Right ventricle myocardium inferior (tissue), 1 donor: ENCODE results near the gene LSM14A. TPM values are rescaled to one million over a fixed set of nuclear protein-coding genes. Genes with fewer than 3 reads are reported as not detected.

ENCODE experiments used
- ATAC-seq: fragments of 200-7000 bp; cut with Tn5 transposase; one replicate; pipeline ENCODE4 v1.9.1; 2020; ENCODE audit warnings: mild to moderate bottlenecking, moderate library complexity
- DNase-seq: peaks from one replicate; pipeline ENCODE4 v3.0.0; 2021; ENCODE audit errors: missing footprints
- intact Hi-C: fragments of 100-400 bp; cut with DNase I; formaldehyde crosslinking; loops from one replicate; pipeline ENCODE4 v1.11.0; 2022
- total RNA-seq: library from RNA; stranded (reverse); fragmentation: NEBNext Ultra II Directional; extraction: Animal tissue kit (Norgen Biotek cat#: 25700); gene quantifications from one replicate; pipeline ENCODE4 v1.2.1, GENCODE V29; 2021
- donor health status: DM: no; HTN: yes; CAD: no; lungs with severe emphysema.

LSM14A gene
- total RNA-seq, 1 donor from 2014 or later = 70.6 TPM

DNA sequence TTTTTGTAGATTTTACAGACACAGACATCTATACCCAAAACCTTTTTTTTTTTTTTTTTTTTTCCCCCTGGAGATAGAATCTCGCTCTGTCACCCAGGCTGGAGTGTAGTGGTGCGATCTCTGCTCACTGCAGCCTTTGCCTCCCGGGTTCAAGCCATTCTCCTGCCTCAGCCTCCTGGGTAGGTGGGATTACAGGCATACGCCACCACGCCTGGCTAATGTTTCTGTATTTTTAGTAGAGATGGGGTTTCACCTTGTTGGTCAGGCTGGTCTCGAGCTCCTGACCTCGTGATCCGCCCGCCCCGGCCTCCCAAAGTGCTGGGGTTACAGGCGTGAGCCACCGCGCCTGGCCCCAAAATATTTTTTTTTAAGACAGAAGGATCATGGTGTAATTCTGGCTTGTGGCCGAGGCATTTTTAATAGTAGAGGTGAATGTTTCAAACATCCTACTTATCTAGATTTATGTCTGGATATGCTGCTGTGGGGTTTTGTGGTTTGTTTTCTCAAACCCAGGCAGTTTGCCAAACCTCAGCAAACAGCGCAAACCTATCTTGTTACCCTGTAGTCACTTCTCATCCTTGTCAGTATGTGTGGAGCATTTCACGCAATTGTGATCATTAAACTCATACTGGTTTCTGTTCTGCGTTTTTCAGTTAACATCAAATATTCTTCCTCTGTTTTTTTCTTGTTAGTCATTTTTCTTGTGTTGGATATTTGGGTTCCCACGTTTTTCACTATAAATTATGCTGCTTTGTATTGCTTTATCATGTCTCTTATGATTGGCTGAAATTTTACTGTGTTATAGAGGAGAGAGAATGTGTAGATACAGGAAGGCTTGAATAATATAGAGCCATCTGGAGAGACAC is 45.9 kb downstream of the LSM14A start:
- DNase-seq (no peak), ATAC-seq (no peak)
- intact Hi-C loops = no loop called here

DNA sequence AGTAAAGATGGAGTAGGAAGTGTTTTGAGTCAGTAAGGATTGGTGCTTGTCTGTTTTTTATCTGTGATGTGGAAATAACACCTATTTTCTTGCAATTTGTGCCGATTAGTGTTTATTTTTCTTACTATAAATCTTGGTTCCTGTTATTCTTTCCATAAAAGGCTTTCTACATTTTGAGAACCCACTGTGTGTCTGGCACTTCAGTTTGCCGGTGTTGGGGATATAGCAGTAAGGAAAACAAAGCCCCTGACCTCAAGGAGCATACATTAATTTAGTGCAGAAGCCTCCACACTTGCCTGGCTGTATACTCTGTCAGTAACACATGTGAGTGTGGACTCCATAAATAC is 46.5 kb downstream of the LSM14A start:
- ATAC-seq (no peak), DNase-seq (no peak)
- intact Hi-C loops = no loop called here

DNA sequence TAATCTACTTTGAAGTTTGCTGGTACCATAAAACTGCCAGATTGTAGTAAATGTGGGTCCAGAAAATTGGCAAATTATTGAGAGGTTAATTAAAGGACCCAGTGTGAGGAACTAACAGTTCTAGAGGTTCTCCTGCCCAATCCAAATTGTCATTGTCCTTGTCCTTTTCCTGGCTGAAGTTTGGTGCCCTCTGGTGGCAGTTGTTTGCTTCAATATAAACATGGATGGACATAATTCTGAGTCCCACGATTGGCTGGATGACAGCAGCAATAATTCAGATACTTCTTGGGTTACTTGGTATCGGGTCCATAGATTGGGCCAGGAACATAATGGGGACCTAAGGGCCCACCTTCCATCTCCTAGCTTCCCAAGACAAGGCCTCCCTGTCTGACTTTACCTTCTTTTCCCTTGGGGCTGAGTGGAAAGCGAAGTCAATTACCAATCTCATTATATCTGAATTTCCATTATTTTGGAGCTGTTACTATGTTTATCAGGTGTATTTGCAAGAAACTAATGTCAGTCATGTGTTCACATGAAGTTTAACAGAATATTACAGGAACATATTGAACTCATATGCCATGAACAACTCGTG is 48.3 kb downstream of the LSM14A start:
- DNase-seq = no peak
- ATAC-seq = no peak

DNA sequence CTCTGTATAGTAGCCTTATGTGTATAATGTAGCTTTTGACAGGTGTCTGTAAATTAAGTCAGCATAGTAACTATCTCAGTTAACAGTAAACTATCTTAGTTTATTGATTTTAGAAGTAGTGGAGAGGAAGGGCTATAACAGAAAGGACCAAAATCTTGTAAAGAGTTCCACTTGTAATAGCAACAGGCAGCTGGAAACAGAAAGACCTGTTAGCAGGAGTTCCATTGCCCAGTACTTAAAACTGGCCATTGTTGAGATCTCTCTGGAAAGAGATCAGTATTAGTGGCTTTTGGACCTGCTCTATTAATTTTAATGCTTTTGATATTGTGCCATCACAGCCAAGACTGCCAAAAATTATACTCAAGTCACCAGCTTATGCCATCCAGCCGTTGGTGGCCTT is 50.1 kb downstream of the LSM14A start:
- ATAC-seq = no peak
- intact Hi-C loops = loop anchor here (5.0 kb wide), 1 partner anchor 125 kb away; no protein-coding TSS in a partner anchor
- no peak for DNase-seq

More for the DNA sequence above, 48.3 kb downstream of the LSM14A start:
- intact Hi-C loops = loop anchor here (5.0 kb wide), 1 partner anchor 127 kb away; no protein-coding TSS in a partner anchor

DNA sequence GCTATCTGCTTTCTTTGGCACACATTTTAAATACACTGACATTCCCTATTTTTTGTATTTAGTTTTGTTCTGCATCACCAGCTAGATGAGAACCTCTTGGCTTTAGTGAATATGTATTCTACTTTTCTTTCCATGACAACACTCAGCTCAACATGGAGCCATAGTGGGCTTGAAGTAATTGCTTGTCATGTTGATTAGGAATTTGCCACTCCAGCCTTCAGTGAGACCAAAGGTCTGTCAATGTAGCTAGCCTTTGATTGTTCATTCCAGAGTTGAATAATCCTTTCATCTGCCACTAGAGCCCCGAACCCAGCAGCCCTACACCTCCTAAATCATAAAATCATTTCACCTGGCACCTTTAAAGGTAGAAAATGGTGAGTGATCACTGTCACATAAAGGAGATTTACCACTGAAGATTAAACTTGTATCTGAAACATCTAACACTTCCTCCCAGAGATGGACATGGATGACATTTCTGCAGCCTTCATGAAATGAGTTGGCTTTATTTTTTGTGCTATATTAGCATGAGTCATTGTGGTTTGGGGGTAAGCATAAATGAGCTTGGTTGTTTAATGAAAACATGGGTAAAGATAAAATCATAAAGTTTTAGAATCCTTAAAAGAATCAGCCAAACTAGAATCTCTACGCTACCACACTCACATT is 52.8 kb downstream of the LSM14A start:
- no peak for ATAC-seq
- no peak for DNase-seq
- intact Hi-C loops = loop anchor here (5.0 kb wide), 1 partner anchor 122 kb away; no protein-coding TSS in a partner anchor

DNA sequence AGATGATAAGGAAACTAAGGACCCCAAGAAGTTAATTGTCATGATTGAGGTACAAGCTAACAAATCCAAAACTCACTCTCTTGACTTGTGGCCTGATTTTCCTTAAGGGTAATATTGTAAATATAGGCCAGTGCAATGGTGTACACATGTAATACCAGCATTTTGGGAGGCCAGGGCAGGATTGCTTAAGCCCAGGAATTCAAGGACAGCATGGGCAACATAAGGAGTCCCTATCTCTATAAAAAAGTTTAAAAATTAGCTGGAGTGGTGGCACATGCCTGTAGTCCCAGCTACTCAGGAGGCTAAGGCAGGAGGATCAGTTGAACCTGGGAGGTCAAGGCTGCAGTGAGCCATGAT is 53.3 kb downstream of the LSM14A start:
- intact Hi-C loops = no loop called here
- ATAC-seq (no peak), DNase-seq (no peak)

DNA sequence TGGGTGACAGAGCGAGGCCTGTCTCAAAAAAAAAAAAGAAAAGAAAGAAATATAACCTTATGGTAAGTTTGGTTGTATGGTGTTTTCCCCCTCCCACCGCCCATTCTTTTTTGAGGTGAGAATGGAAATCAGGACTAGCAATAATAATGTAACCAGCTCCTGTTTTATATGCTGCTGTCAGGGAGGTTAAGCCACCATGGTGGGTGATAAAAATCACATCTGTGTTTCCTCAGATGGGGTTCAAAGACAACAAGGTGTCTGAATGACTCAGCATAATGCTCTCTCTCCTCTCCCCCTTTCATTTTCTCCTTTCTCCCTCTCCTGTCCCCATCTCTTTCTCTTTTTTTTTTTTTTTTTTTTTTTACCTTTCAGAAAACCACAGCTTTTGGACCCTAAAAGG is 53.7 kb downstream of the LSM14A start:
- DNase-seq (no peak), ATAC-seq (no peak)
- intact Hi-C loops = no loop called here

DNA sequence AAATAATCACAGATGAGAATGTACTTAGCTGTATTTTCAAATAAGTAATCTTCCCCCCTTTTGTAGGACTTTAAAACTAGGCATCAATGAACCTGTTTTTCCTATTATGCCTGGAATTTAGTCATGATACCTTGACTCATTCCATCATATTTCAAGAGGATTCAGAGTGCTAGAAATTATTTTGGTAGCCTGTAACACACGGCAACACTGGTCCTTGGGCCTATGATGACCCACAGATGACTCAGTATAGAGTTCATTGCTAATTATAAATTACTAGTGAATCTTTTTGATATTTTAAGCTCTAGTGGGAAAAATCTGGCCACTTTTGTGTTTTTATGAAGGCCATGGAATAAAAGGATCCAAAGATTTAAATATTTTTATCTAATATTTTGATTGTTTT is 56.0 kb downstream of the LSM14A start:
- DNase-seq (no peak), ATAC-seq (no peak)
- intact Hi-C loops = no loop called here

DNA sequence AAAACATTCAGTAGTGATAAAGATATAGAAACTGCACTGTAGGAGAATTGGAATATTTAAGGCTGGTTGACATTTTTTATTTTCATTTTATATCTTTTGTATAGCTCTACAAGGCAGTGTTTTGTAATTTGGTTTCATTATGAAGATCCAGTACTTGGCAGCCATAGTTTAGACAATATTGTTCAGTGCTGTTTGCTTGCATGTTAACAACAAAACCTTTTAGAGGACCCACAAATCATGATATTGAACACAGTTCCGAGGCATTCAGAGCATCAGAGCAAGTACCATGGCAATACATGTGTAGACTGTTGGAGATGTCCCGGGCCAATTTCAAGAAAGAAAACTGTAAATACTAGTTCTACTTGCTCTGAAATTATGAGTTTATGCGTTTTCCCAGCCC is 56.5 kb downstream of the LSM14A start:
- DNase-seq = no peak
- intact Hi-C loops = no loop called here
- ATAC-seq = no peak

DNA sequence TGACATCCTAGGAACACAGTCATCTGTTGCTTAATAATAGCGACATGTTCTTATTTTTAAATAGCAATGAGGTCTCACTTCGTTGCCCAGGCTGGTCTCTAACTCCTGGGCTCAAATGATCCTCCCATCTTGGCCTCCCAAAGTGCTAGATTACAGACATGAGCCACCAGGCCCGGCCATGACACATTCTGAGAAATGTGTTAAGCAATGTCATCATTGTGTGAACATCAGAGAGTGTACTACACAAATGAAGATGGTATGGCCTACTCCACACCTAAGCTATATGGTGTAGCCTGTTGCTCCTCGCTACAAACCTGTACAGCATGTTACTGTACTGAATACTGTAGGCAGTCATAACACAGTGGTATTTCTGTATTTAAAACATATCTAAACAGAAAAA is 57.4 kb downstream of the LSM14A start:
- ATAC-seq = no peak
- intact Hi-C loops = no loop called here

DNA sequence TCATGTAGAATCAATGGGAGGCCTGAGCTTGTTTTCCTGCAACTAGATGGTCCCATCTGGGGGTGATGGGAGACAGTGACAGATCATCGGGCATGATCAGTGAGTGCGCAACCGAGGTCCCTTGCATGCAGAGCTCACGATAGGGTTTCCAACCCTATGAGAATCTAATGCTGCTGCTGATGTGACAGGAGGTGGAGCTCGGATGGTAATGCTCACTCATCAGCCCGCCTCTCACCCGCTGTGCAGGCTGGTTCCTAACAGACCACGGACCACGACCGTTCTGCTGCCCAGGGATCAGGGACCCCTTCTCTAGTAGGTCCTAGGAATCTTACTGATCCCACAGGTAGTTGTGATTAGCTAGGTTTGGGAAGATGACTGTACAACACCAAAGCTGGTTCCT is 58.5 kb downstream of the LSM14A start:
- intact Hi-C loops = no loop called here
- DNase-seq = no peak
- ATAC-seq = no peak

More for the DNA sequence above, 57.4 kb downstream of the LSM14A start:
- DNase-seq = no peak

DNA sequence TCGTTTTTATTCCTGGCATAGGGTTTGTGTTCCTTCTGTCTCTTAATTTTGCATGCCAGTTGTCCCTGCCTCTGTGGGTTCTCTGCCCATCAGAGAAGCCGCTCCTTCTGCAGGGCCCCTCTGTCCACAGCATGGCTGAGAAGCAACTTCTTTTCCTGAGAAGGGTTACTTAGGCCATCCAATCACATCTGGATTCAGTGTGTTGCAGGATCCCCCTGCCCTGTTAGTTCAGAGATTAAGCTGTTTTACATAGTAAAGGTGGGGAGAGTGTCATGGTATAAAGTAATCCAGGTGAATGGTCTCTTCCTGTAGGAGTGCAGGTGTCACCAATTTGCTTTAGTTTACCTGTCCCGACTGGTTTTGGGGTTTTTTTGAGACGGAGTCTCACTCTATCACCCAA is 59.1 kb downstream of the LSM14A start:
- no peak for ATAC-seq
- intact Hi-C loops = no loop called here

DNA sequence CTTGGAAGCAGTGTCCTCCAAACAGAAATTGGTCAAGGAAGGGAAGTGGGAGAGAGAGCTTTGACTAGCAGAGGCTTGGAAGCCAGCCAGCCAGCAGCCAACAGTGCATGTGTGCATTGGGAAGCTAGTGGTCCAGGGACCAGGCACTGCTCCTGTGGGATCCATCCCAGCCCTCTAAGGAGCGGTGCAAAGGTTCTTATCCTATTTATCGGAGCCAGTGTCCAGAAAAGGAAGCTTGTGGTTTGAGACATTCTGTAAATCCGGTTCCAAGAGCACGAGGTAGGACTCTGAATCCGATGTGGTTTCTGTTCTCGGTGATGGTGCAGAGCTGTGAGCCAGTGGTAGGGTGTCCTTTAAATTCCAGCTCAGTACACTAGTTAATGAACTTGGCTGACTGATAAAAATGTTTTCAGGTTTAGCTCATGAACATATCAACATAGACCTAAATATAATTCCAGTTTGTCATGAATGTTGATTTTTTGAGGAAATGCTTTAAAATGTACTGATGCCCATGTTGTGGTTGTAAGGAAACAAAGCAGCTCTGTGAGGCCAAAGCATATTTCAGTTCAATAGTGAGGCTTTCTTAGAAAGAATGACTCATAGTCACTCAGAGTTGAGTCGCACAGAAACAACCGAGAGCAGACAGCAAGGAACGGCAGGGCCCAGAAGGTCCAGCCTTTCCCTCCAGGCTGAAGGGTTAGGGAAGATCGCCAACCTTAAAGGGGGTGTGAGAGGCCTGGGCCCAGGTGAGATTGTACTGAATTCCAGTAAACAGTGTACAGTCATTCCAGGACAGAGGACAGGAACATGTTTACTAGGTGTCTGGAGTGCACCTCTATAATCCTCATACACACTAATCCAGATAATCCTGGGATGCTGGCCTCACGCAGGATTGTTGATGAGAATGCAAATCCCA is 60.5 kb downstream of the LSM14A start:
- DNase-seq (no peak), ATAC-seq (peak; percentile 49)
- intact Hi-C loops = no loop called here

More for the DNA sequence above, 59.1 kb downstream of the LSM14A start:
- no peak for DNase-seq

DNA sequence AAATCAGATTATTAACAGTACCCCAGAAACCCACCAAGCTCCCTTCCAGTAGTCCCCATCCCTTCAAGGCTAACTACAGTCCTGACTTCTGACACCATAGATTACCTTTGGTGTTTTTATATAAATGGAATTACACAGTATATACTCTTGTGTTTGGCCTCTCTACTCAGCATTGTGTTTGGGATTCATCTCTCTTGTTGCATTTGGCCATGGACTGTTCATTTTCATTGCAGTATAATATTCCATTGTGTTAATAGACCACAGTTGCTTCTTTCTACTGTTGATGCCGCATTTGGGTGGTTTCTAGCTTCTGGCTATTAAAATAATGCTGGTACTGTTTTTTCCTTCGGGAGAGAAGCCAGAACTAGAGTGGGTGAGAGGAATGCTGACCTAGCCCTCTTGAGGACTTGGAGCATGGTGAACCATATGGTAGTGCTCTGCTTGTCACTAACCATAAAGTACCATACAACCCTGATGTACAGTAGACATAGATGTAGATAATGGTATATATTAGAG is 63.2 kb downstream of the LSM14A start:
- ATAC-seq (no peak), DNase-seq (no peak)
- intact Hi-C loops = no loop called here

DNA sequence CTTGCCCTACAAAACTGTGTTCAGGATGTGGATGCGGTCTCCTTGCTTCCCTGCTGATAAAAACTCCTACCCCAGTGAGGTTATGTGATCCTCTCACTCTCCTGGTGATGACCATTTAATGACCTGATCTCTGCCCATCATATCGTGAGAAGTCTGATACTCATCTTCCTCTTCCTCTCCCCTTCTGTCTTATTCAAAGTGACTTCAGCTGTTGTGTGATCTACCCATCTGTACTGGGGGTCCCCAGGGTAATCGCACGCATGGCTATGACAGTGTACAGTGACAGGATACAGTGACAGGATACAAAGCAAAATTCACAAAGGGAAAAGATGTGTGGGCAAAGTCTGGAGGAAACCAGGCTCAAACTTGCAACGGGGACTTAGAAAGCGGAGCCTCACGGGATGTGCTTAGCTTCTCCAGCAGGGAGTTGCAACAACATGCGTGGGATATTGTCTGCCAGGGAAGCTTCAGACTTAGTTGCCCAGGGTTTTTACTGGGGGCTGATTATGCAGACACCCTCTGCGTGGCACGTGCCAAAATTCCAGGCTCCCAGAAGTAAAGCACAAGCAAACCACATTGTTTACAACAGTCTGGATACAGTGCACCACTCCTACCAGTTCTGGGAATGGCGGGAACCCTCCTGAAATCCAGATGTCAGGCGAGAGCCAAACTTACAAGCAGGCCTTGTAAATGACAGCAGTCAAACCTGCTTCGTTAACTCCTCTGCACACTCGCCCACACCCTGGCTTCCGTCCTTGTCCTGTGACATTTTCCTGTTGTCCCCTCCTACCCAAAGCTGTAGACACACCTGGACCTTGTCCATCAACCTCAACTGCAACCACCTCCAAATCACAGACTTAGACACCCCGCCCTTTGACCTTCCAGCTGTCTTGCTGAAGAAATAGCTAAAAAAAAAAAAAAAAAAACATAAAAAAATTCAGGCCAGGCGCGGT is 64.0 kb downstream of the LSM14A start:
- no peak for DNase-seq
- intact Hi-C loops = no loop called here
- ATAC-seq = no peak

DNA sequence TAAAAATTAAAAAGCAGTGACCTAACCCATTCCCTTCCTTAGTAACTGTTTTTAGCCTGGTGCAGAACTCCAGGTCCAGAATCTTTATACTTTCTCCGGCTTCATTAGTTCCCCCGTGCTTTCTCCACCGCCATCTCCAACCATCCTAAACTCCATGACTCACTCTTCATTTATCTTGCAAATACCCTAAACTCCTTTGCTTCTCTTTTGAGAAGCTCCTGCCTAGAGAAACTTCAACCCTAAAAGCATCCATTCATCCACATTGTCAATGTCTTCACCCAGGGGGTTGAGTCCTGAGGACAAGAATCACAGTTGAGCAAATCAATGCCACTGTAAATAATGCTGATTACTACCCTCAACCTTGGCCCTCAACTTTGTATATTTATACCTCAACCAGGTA is 65.0 kb downstream of the LSM14A start:
- ATAC-seq (no peak), DNase-seq (no peak)
- intact Hi-C loops = no loop called here

DNA sequence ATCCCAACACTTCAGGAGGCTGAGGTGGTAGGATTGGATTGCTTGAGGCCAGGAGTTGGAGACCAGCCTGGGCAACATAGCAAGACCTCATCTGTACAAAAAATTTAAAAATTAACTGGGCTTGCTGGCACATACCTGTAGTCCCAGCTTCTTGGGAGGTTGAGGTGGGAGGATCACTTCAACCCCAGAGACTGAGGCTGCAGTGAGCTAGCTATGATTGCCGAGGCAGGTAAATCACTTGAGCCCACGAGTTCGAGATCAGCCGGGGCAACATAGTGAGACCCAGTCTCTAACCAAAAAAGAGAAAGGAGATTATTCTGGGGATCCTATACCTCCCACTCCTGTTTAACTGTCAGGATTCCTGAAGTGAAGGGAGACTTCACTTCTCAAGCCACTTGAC is 65.6 kb downstream of the LSM14A start:
- no peak for DNase-seq
- intact Hi-C loops = no loop called here
- no peak for ATAC-seq
